GM23338 (cell line): ENCODE results near the gene ANAPC2. TPM values are rescaled to one million over a fixed set of nuclear protein-coding genes. Genes with fewer than 3 reads are reported as not detected.

ENCODE experiments used
- ATAC-seq: fragments of 200-7000 bp; cut with Tn5 transposase; 3 replicates; pipeline ENCODE4 v1.9.1; 2020
- DNase-seq: peaks from one replicate; pipeline ENCODE4 v3.0.0-alpha.2; 2015; ENCODE audit warnings: low spot score
- H2AFZ ChIP-seq: fragments of 200-600 bp; sonication (generic); 2 replicates; pipeline ENCODE4 v1.8.0; 2016; ENCODE audit warnings: antibody characterized with exemption, mild to moderate bottlenecking, moderate library complexity
- H3F3A ChIP-seq: fragments of 200-600 bp; sonication (generic); replicated peaks from 2 replicates; pipeline ENCODE4 v1.8.0; 2017; ENCODE audit warnings: antibody characterized with exemption, mixed run types, low read depth
- H3K27ac ChIP-seq: fragments of 200-600 bp; sonication (generic); 2 replicates; pipeline ENCODE4 v1.6.1; 2016; ENCODE audit warnings: low read depth
- H3K27me3 ChIP-seq: fragments of 200-600 bp; sonication (generic); 2 replicates; pipeline ENCODE4 v1.8.0; 2016; ENCODE audit warnings: mild to moderate bottlenecking, mixed run types, moderate library complexity; ENCODE audit not compliant: insufficient read depth
- H3K36me3 ChIP-seq: fragments of 200-600 bp; sonication (generic); 2 replicates; pipeline ENCODE4 v1.8.0; 2016; ENCODE audit warnings: mild to moderate bottlenecking; ENCODE audit not compliant: insufficient read depth
- H3K4me1 ChIP-seq: fragments of 200-600 bp; sonication (generic); 2 replicates; pipeline ENCODE4 v1.8.0; 2016; ENCODE audit warnings: mild to moderate bottlenecking, moderate library complexity; ENCODE audit not compliant: insufficient read depth
- H3K4me2 ChIP-seq: fragments of 200-600 bp; sonication (generic); 2 replicates; pipeline ENCODE4 v1.7.1; 2017; ENCODE audit warnings: mixed run types
- H3K4me3 ChIP-seq: fragments of 200-600 bp; sonication (generic); 2 replicates; pipeline ENCODE4 v1.6.1; 2016; ENCODE audit warnings: mixed run types
- H3K79me2 ChIP-seq: fragments of 200-600 bp; sonication (generic); replicated peaks from 2 replicates; pipeline ENCODE4 v1.8.0; 2017; ENCODE audit warnings: mild to moderate bottlenecking; ENCODE audit not compliant: insufficient read depth
- H3K9me2 ChIP-seq: fragments of 200-600 bp; sonication (generic); 2 replicates; pipeline ENCODE4 v1.8.0; 2017; ENCODE audit not compliant: insufficient read depth
- H4K20me1 ChIP-seq: fragments of 200-600 bp; sonication (generic); replicated peaks from 2 replicates; pipeline ENCODE4 v1.8.0; 2017; ENCODE audit warnings: mild to moderate bottlenecking; ENCODE audit not compliant: insufficient read depth
- H3K27ac Mint-ChIP-seq: 2 replicates; pipeline ENCODE4 v1.8.0; 2020; ENCODE audit warnings: inconsistent platforms, mild to moderate bottlenecking, moderate library complexity, mixed read lengths
- H3K27me3 Mint-ChIP-seq: 3 replicates; pipeline ENCODE4 v1.8.0; 2022; ENCODE audit warnings: low read depth, mild to moderate bottlenecking, moderate library complexity, mixed read lengths, inconsistent platforms; ENCODE audit not compliant: insufficient read depth, poor library complexity
- H3K36me3 Mint-ChIP-seq: 3 replicates; pipeline ENCODE4 v1.8.0; 2021; ENCODE audit warnings: low read depth, mild to moderate bottlenecking, inconsistent platforms, moderate library complexity, mixed read lengths
- H3K4me1 Mint-ChIP-seq: 3 replicates; pipeline ENCODE4 v1.8.0; 2020; ENCODE audit warnings: mild to moderate bottlenecking, inconsistent platforms, mixed read lengths
- H3K4me3 Mint-ChIP-seq: 3 replicates; pipeline ENCODE4 v1.8.0; 2021; ENCODE audit warnings: moderate library complexity, mild to moderate bottlenecking, inconsistent platforms, mixed read lengths
- H3K9me3 Mint-ChIP-seq: 3 replicates; pipeline ENCODE4 v1.8.0; 2020; ENCODE audit warnings: moderate library complexity, mild to moderate bottlenecking, inconsistent platforms, mixed read lengths
- EZH2phosphoT487 ChIP-seq: fragments of 200-600 bp; sonication (generic); IDR thresholded peaks from one replicate; pipeline ENCODE4 v1.8.1; 2018; ENCODE audit warnings: antibody characterized with exemption; ENCODE audit not compliant: unreplicated experiment
- JUNB ChIP-seq: IDR thresholded peaks from one replicate; pipeline ENCODE4 v1.6.1; 2016; ENCODE audit warnings: antibody characterized with exemption; ENCODE audit not compliant: unreplicated experiment
- NANOG ChIP-seq: IDR thresholded peaks from 2 replicates; pipeline ENCODE4 v1.6.1; 2016; ENCODE audit warnings: antibody characterized with exemption, borderline replicate concordance
- POLR2AphosphoS5 ChIP-seq: IDR thresholded peaks from 2 replicates; pipeline ENCODE4 v1.6.1; 2016; ENCODE audit warnings: antibody characterized with exemption, low read depth
- STAT1 ChIP-seq: IDR thresholded peaks from one replicate; pipeline ENCODE4 v1.6.1; 2016; ENCODE audit warnings: antibody characterized with exemption; ENCODE audit not compliant: unreplicated experiment
- ZNF114 ChIP-seq: fragments of 250-450 bp; sonication (Bioruptor Pico); IDR thresholded peaks from 2 replicates; pipeline ENCODE4 v1.5.0; 2020; ENCODE audit warnings: mild to moderate bottlenecking, moderate library complexity
- ZNF331 ChIP-seq: fragments of 250-450 bp; sonication (Bioruptor Pico); IDR thresholded peaks from 2 replicates; pipeline ENCODE4 v1.5.0; 2020; ENCODE audit warnings: low read depth, mild to moderate bottlenecking, moderate library complexity
- polyA plus RNA-seq: library from polyadenylated mRNA; unstranded; fragments of >200 nt; fragmentation: Nextera tagmentation; extraction: Ambion mirVana; gene quantifications from 2 replicates; pipeline ENCODE4 v1.2.1, GENCODE V29; 2016
- total RNA-seq: library from RNA; depleted of rRNA; stranded (reverse); fragments of >200 nt; shearing (Covaris generic); gene quantifications from 2 replicates; pipeline ENCODE4 v1.2.3, GENCODE V29; 2014
- TF ChIP-seq, protein P1 (sequence below): IDR thresholded peaks from one replicate; pipeline ENCODE4 v1.6.1; 2018; ENCODE audit warnings: antibody characterized with exemption; ENCODE audit not compliant: unreplicated experiment
- TF ChIP-seq, protein P2 (sequence below): IDR thresholded peaks from 2 replicates; pipeline ENCODE4 v1.6.1; 2016; ENCODE audit warnings: antibody characterized with exemption
- TF ChIP-seq, protein P3 (sequence below), 2 experiments: fragments of 200-600 bp in 1 of 2; sonication (generic) in 1 of 2; conservative IDR thresholded peaks; 2 replicates each; pipeline versions ENCODE4 v1.5.1 to v1.6.1; 2016 to 2017; ENCODE audit warnings: antibody characterized with exemption in 2 of 2, low read depth in 2 of 2, mild to moderate bottlenecking in 2 of 2, moderate library complexity in 1 of 2

ANAPC2 gene
- total and polyA plus RNA-seq, 2 experiments from 2014 or later, result 16.4 to 42.9 TPM

DNA sequence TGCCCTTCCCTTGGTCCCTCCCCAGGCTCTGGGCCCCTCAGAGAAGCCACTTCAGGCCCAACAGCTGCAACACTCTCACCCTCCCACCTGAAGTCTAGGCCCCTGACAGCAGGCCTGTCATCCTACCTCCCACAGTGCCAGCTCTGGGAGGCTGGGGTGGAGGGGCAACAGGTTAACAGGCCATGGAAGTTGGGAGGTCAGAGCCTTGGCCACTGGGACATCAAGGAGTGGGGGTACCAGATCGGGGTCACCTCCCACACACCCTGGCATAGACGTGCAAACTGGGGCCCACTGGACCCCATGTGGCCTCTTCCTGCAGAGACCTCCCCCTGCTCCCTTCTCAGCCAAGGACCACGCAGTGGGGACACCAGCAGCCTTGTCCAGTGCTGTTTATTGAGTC is 2.9 kb upstream of the ANAPC2 start (continued):
- TF ChIP-seq, protein P1, sequence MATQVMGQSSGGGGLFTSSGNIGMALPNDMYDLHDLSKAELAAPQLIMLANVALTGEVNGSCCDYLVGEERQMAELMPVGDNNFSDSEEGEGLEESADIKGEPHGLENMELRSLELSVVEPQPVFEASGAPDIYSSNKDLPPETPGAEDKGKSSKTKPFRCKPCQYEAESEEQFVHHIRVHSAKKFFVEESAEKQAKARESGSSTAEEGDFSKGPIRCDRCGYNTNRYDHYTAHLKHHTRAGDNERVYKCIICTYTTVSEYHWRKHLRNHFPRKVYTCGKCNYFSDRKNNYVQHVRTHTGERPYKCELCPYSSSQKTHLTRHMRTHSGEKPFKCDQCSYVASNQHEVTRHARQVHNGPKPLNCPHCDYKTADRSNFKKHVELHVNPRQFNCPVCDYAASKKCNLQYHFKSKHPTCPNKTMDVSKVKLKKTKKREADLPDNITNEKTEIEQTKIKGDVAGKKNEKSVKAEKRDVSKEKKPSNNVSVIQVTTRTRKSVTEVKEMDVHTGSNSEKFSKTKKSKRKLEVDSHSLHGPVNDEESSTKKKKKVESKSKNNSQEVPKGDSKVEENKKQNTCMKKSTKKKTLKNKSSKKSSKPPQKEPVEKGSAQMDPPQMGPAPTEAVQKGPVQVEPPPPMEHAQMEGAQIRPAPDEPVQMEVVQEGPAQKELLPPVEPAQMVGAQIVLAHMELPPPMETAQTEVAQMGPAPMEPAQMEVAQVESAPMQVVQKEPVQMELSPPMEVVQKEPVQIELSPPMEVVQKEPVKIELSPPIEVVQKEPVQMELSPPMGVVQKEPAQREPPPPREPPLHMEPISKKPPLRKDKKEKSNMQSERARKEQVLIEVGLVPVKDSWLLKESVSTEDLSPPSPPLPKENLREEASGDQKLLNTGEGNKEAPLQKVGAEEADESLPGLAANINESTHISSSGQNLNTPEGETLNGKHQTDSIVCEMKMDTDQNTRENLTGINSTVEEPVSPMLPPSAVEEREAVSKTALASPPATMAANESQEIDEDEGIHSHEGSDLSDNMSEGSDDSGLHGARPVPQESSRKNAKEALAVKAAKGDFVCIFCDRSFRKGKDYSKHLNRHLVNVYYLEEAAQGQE, result no peak
- TF ChIP-seq, protein P2, sequence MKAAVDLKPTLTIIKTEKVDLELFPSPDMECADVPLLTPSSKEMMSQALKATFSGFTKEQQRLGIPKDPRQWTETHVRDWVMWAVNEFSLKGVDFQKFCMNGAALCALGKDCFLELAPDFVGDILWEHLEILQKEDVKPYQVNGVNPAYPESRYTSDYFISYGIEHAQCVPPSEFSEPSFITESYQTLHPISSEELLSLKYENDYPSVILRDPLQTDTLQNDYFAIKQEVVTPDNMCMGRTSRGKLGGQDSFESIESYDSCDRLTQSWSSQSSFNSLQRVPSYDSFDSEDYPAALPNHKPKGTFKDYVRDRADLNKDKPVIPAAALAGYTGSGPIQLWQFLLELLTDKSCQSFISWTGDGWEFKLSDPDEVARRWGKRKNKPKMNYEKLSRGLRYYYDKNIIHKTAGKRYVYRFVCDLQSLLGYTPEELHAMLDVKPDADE, result no peak
- TF ChIP-seq STAT1 (no peak), ZNF114 (CRISPR knock-in tag) (no peak), JUNB (no peak), POLR2AphosphoS5 (no peak)

DNA sequence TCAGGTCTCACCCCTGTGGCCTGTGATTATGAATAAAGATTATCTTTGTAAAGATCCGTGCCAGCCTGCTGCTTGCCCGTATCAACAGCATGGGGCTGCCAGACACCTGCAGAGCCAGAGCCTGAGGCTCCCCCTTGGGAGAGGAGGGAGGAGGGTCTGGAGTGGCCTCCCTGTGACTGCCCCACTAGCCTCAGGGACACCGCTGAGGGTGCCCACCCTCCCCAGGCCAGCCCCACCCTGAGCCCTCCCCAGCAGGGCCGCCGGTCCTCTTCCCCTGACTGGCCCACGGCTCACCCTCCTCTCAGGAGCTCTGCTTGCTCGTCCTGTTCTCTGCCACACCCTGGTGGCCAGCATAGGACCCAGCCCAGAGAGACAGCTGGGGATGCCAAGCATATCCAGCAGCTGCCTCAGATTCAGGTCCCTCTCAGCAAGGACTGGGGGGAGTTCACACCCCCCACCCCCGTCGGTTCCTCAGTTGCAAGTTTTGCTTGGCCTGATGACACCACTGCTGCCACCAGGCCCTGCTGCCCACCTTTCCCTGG is 2.0 kb upstream of the ANAPC2 start:
- H3K79me2 ChIP-seq, result peaks cover 33% of the 10 kb centered on the region
- H3K36me3 ChIP-seq, result no peaks in the 10 kb centered on the region
- H3K27ac Mint-ChIP-seq, result no peak overlapping the region

More for the DNA sequence above, 2.0 kb upstream of the ANAPC2 start:
- H3K4me1 Mint-ChIP-seq, result peaks cover 15% of the 10 kb centered on the region
- DNase-seq (no peak), ATAC-seq (no peak)
- peaks cover 13% of the 10 kb centered on the region for H3K4me1 ChIP-seq
- peaks cover 5% of the 10 kb centered on the region for H3K36me3 Mint-ChIP-seq
- H4K20me1 ChIP-seq, result peaks cover 5% of the 10 kb centered on the region; the same call in 1 of the 2 replicates
- no peak overlapping the region for H3K4me2 ChIP-seq
- 0 out of 2 replicates have a peak, but pooled peaks cover 4% of the 10 kb centered on the region for H3F3A ChIP-seq
- no peaks in the 10 kb centered on the region for H3K27me3 ChIP-seq
- no peak overlapping the region for H3K27ac ChIP-seq
- no peaks in the 10 kb centered on the region for H3K9me2 ChIP-seq
- no peak overlapping the region for H2AFZ ChIP-seq
- TF ChIP-seq STAT1 (no peak), ZNF331 (CRISPR knock-in tag) (no peak), EZH2phosphoT487 (no peak), POLR2AphosphoS5 (no peak), NANOG (no peak)
- TF ChIP-seq, protein P3, sequence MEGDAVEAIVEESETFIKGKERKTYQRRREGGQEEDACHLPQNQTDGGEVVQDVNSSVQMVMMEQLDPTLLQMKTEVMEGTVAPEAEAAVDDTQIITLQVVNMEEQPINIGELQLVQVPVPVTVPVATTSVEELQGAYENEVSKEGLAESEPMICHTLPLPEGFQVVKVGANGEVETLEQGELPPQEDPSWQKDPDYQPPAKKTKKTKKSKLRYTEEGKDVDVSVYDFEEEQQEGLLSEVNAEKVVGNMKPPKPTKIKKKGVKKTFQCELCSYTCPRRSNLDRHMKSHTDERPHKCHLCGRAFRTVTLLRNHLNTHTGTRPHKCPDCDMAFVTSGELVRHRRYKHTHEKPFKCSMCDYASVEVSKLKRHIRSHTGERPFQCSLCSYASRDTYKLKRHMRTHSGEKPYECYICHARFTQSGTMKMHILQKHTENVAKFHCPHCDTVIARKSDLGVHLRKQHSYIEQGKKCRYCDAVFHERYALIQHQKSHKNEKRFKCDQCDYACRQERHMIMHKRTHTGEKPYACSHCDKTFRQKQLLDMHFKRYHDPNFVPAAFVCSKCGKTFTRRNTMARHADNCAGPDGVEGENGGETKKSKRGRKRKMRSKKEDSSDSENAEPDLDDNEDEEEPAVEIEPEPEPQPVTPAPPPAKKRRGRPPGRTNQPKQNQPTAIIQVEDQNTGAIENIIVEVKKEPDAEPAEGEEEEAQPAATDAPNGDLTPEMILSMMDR (conservative IDR thresholded peaks at IDR 0.05; ENCODE audit: low read depth in 2 of 2), result peak in 1 of 2 experiments; percentile 21; a peak in 1 of 4 replicates
- TF ChIP-seq, protein P1, result no peak
- no peak overlapping the region for H3K4me3 ChIP-seq
- no peaks in the 10 kb centered on the region; the same call in 2 of the 3 replicates for H3K9me3 Mint-ChIP-seq
- H3K4me3 Mint-ChIP-seq, result peak overlapping the region; percentile 53
- H3K27me3 Mint-ChIP-seq, result peaks cover 12% of the 10 kb centered on the region
